Measurements from ENCODE around the gene SRSF4.
A peak's percentile ranks its signal among the peaks of the same experiment; 100 is the strongest.
"Not testable (repeated sequence)": the region's sequence is repeated elsewhere in the genome, so short reads cannot be mapped to it uniquely, and the experiment has no call there.

SRSF4 gene

DNA sequence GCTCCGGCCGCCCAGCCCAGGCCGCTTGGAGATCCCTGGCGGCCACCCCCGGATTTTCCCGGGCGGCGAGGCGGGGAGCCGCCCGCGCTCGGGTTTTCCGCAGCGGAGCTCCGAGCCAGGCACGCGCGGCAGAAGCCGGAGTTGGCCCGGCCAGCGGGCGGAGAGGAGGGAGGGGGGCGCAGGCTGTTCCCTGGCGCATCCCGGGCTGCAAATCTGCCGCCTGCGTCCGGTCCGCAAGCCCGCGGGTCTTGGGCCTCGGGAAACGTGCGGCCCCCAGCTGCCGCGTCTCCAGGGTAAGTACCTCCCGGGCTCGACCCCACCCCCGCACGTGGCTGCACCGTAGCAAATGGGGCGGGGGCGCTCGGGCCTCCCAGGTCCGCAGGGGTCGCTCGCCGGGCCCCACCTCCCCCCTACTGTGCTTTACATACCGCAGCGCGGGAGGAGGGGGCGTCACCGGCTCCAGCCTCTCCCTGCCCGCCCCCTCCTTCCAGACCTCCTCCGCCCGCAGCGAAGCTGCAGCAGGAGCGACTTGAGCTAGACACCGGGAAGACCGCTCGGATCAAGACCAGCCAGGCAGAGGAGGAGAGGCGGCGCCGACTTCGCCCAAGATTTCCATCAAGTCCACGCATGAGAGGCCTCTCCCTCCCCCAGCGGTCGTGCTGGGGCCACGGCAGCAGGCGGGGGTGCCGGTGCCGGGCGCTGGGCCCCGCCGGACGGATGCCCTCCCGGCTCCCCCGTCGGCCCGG lies 59.6 kb downstream of the SRSF4 start:
- Mint-ChIP-seq H3K36me3 (peaks cover 22 to 30% of the 10 kb centered on the region in 2 donors), H3K4me1 (peaks cover 11 to 23% of the 10 kb centered on the region in 2 donors), H3K27ac (no peak overlapping the region), H3K4me3 (peak overlapping the region; percentile 50 to 55), H3K9me3 (no peaks in the 10 kb centered on the region), H3K27me3 (peaks cover 13 to 30% of the 10 kb centered on the region in 2 donors)
- ATAC-seq (replicated peaks) (no peak), DNase-seq (no peak)

- ATAC-seq (replicated peaks), result peak; percentile 1 to 5
- no peaks in the 10 kb centered on the region for H3K9me3 Mint-ChIP-seq
- peak overlapping the region in 1 of 2 donors; percentile 55 for H3K4me3 Mint-ChIP-seq
- DNase-seq, result no peak
- H3K4me1 Mint-ChIP-seq, result peaks cover 11 to 23% of the 10 kb centered on the region in 2 donors
- peaks cover 22 to 36% of the 10 kb centered on the region in 2 donors for H3K36me3 Mint-ChIP-seq
- H3K27ac Mint-ChIP-seq, result no peak overlapping the region
- H3K27me3 Mint-ChIP-seq, result peaks cover 13 to 30% of the 10 kb centered on the region in 2 donors
Measured at GRCh38 chr1:29121516-29121935, 60.2 kb downstream of the SRSF4 start.

- peaks cover 11 to 26% of the 10 kb centered on the region in 2 donors for H3K27me3 Mint-ChIP-seq
- H3K36me3 Mint-ChIP-seq, result peaks cover 27 to 41% of the 10 kb centered on the region in 2 donors
- no peak overlapping the region for H3K27ac Mint-ChIP-seq
- H3K9me3 Mint-ChIP-seq, result no peaks in the 10 kb centered on the region
- peaks cover 11 to 23% of the 10 kb centered on the region in 2 donors for H3K4me1 Mint-ChIP-seq
- ATAC-seq (replicated peaks) (peak; percentile 63 to 64), DNase-seq (peak; percentile 44)
- peak overlapping the region in 1 of 2 donors; percentile 17 for H3K4me3 Mint-ChIP-seq
Measured at GRCh38 chr1:29120947-29121485, 60.7 kb downstream of the SRSF4 start.

DNA sequence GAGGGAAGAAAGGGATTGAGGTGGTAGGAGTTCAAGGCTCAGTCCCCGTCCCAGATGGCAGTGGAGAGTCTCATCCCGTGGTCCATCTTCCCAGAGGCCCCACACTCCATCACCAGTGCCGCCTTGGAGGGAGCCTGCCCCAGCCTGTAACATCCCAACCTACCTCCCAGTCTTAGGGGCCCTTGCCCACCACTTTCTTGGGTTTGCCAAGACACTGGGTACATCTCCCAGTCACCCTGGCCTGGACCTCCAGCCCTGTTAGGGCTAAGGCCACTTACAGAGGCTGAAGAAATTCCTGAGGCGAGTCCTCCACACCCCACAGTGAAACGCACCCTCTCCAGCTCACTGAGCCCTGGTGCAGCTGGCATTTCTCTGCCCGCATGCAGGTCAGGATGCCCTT lies 61.3 kb downstream of the SRSF4 start:
- peaks cover 4 to 19% of the 10 kb centered on the region in 2 donors for H3K27me3 Mint-ChIP-seq
- H3K27ac Mint-ChIP-seq, result no peak overlapping the region
- DNase-seq (no peak), ATAC-seq (replicated peaks) (no peak)
- peaks cover 31 to 45% of the 10 kb centered on the region in 2 donors for H3K36me3 Mint-ChIP-seq
- H3K4me3 Mint-ChIP-seq, result no peak overlapping the region
- H3K9me3 Mint-ChIP-seq, result no peaks in the 10 kb centered on the region
- H3K4me1 Mint-ChIP-seq, result peaks cover 9 to 19% of the 10 kb centered on the region in 2 donors

- Mint-ChIP-seq H3K36me3 (peaks cover 31 to 50% of the 10 kb centered on the region in 2 donors), H3K4me1 (peaks cover 6 to 15% of the 10 kb centered on the region in 2 donors), H3K9me3 (no peaks in the 10 kb centered on the region), H3K4me3 (no peak overlapping the region), H3K27me3 (peaks cover 0 to 15% of the 10 kb centered on the region in 2 donors), H3K27ac (no peak overlapping the region)
- no peak for DNase-seq
- ATAC-seq (replicated peaks), result no peak
Measured at GRCh38 chr1:29119121-29119929, 62.4 kb downstream of the SRSF4 start.

DNA sequence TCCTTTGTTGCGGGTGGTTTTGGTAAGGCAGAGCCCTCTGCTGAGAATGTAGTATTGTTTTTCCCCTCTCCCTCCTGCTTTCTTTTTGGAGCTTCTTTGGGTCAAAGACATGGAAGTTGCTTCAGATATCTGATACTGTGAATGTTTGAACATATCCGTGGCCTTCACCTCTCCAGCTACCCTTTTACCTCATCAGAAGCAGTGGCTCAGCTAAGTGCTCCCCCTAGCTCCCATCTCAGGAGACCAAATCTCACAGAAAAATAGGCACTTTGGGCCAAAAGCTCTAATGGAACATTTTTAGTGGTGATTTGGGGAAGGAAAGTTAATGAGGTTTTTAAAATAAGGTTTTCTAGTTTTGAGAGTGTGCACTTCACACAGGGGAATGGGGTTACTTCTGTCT lies 64.3 kb downstream of the SRSF4 start:
- Mint-ChIP-seq H3K4me3 (no peak overlapping the region), H3K9me3 (no peaks in the 10 kb centered on the region), H3K27ac (no peak overlapping the region), H3K27me3 (peaks cover 0 to 3% of the 10 kb centered on the region in 2 donors), H3K4me1 (peaks cover 3% of the 10 kb centered on the region in 2 donors), H3K36me3 (peaks cover 34 to 62% of the 10 kb centered on the region in 2 donors)
- ATAC-seq (replicated peaks) (no peak), DNase-seq (no peak)

- H3K36me3 Mint-ChIP-seq, result peaks cover 34 to 62% of the 10 kb centered on the region in 2 donors
- ATAC-seq (replicated peaks) (no peak), DNase-seq (no peak)
- no peak overlapping the region for H3K27ac Mint-ChIP-seq
- no peaks in the 10 kb centered on the region for H3K27me3 Mint-ChIP-seq
- H3K4me1 Mint-ChIP-seq, result no peaks in the 10 kb centered on the region
- H3K9me3 Mint-ChIP-seq, result no peaks in the 10 kb centered on the region
- H3K4me3 Mint-ChIP-seq, result no peak overlapping the region
Measured at GRCh38 chr1:29114654-29115053, 67.0 kb downstream of the SRSF4 start.

DNA sequence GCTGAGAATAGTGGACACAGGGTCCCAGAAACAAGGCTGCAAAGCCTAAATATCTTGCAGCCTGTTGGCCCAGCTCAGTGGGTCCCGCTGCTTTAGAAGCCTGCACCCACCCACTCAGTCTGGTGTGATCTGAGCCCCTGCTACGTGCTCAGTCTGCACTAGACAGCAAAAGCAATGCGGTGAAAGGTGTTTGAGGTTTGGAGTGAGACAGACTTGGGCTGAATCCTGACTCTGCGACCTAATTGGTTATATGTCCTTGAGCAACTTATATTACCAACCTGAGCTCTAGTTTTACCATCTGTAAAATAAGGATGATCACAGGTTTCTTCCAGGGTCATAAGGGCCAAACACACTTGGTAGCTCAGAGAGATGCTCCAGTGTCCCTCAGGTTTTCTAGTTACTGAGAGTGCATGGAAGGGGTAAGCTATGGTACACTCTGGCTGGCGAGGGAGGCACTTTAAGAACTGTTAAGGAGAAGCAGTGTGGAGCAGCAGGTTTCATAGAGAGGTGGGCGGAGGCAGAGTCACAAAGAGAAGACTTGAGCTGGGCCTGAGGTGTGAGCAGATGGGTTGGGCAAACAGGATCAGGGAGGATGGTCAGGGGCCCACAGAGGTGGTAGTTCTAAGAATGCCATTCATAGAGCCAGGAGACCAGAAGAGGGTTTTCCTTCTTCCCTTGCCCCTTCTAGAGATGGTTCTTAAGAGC lies 68.1 kb downstream of the SRSF4 start:
- ATAC-seq (replicated peaks), result no peak
- no peak for DNase-seq
- Mint-ChIP-seq H3K36me3 (peaks cover 28 to 60% of the 10 kb centered on the region in 2 donors), H3K27ac (no peak overlapping the region), H3K4me1 (no peaks in the 10 kb centered on the region), H3K4me3 (no peak overlapping the region), H3K27me3 (no peaks in the 10 kb centered on the region), H3K9me3 (no peaks in the 10 kb centered on the region)

- no peaks in the 10 kb centered on the region for H3K4me1 Mint-ChIP-seq
- no peaks in the 10 kb centered on the region for H3K27me3 Mint-ChIP-seq
- H3K36me3 Mint-ChIP-seq, result peaks cover 26 to 57% of the 10 kb centered on the region in 2 donors
- no peaks in the 10 kb centered on the region for H3K9me3 Mint-ChIP-seq
- H3K27ac Mint-ChIP-seq, result no peak overlapping the region
- DNase-seq (no peak), ATAC-seq (replicated peaks) (no peak)
- no peak overlapping the region for H3K4me3 Mint-ChIP-seq
Measured at GRCh38 chr1:29112705-29113412, 68.8 kb downstream of the SRSF4 start.

- H3K27me3 Mint-ChIP-seq; H3K4me3 Mint-ChIP-seq; ATAC-seq (replicated peaks); H3K4me1 Mint-ChIP-seq; DNase-seq; H3K9me3 Mint-ChIP-seq; H3K27ac Mint-ChIP-seq: not testable (repeated sequence)
- peaks cover 15 to 31% of the 10 kb centered on the region in 2 donors for H3K36me3 Mint-ChIP-seq
Measured at GRCh38 chr1:29108041-29108440, 73.7 kb downstream of the SRSF4 start.

GRCh38 chr1:29105822-29106221 lies 75.9 kb downstream of the SRSF4 start:
- Mint-ChIP-seq H3K36me3 (peaks cover 17 to 31% of the 10 kb centered on the region in 2 donors), H3K4me3 (no peak overlapping the region), H3K27me3 (no peaks in the 10 kb centered on the region), H3K27ac (peak overlapping the region; percentile 42), H3K9me3 (no peaks in the 10 kb centered on the region), H3K4me1 (no peaks in the 10 kb centered on the region)
- DNase-seq (no peak), ATAC-seq (replicated peaks) (no peak)

- Mint-ChIP-seq H3K9me3 (no peaks in the 10 kb centered on the region), H3K36me3 (peaks cover 38 to 41% of the 10 kb centered on the region in 2 donors)
Measured at GRCh38 chr1:29100487-29100886, 81.2 kb downstream of the SRSF4 start.

GRCh38 chr1:29099286-29099685 lies 82.4 kb downstream of the SRSF4 start:
- no peaks in the 10 kb centered on the region for H3K4me1 Mint-ChIP-seq
- ATAC-seq (replicated peaks) (no peak), DNase-seq (no peak)
- no peaks in the 10 kb centered on the region for H3K27me3 Mint-ChIP-seq
- no peak overlapping the region for H3K4me3 Mint-ChIP-seq
- no peaks in the 10 kb centered on the region for H3K9me3 Mint-ChIP-seq
- H3K36me3 Mint-ChIP-seq, result peaks cover 42 to 50% of the 10 kb centered on the region in 2 donors
- H3K27ac Mint-ChIP-seq, result no peak overlapping the region

More at GRCh38 chr1:29100487-29100886, 81.2 kb downstream of the SRSF4 start:
- no peak overlapping the region for H3K4me3 Mint-ChIP-seq
- no peaks in the 10 kb centered on the region for H3K27me3 Mint-ChIP-seq
- H3K27ac Mint-ChIP-seq, result no peak overlapping the region
- ATAC-seq (replicated peaks) (no peak), DNase-seq (no peak)
- no peaks in the 10 kb centered on the region for H3K4me1 Mint-ChIP-seq
